Activated CD8-positive, alpha-beta T cell treated with anti-CD3 and anti-CD28 coated beads for 36 hours (primary cell): Measurements from ENCODE around the gene VDR. TPM values are rescaled to one million over a fixed set of nuclear protein-coding genes. Genes with fewer than 3 reads are reported as not detected.

Source experiments
- ATAC-seq: fragments of 200-7000 bp; cut with Tn5 transposase; one replicate; pipeline ENCODE4 v1.10.0; 2021; ENCODE audit warnings: mild to moderate bottlenecking, moderate library complexity
- CTCF ChIA-PET: fragments of 350-600 bp; sonication (Branson Sonifier 250); formaldehyde crosslinking; loops from one replicate; lab custom pipeline; 2021; ENCODE audit warnings: antibody characterized with exemption; lab: Charles Lee
- POLR2A ChIA-PET: fragments of 350-600 bp; sonication (Branson Sonifier 250); formaldehyde crosslinking; loops from one replicate; lab custom pipeline; 2021; ENCODE audit warnings: antibody characterized with exemption; lab: Charles Lee
- DNase-seq: peaks from one replicate; pipeline ENCODE4 v3.0.0-alpha.2; 2020
- H3K27ac Mint-ChIP-seq: one replicate; pipeline ENCODE4 v1.8.0; 2021; ENCODE audit warnings: mild to moderate bottlenecking, mixed read lengths
- H3K27me3 Mint-ChIP-seq: one replicate; pipeline ENCODE4 v1.8.0; 2021; ENCODE audit warnings: mixed read lengths
- H3K36me3 Mint-ChIP-seq: one replicate; pipeline ENCODE4 v1.8.0; 2021; ENCODE audit warnings: low read depth, mixed read lengths
- H3K4me1 Mint-ChIP-seq: one replicate; pipeline ENCODE4 v1.8.0; 2021; ENCODE audit warnings: low read depth, mixed read lengths
- H3K4me3 Mint-ChIP-seq: one replicate; pipeline ENCODE4 v1.8.0; 2021; ENCODE audit warnings: mild to moderate bottlenecking, moderate library complexity, mixed read lengths
- H3K9me3 Mint-ChIP-seq: one replicate; pipeline ENCODE4 v1.8.0; 2021; ENCODE audit warnings: mixed read lengths
- CTCF ChIP-seq: fragments of 200-600 bp; IDR thresholded peaks from one replicate; pipeline ENCODE4 v1.8.0; 2022; ENCODE audit warnings: antibody characterized with exemption, mild to moderate bottlenecking
- intact Hi-C: fragments of 100-400 bp; cut with micrococcal nuclease; formaldehyde crosslinking; loops from one replicate; pipeline ENCODE4 v1.10.0; 2022
- total RNA-seq, 2 experiments: library from RNA; stranded (reverse); gene quantifications; one replicate each; pipeline ENCODE4 v1.2.3, GENCODE V29; 2021

The VDR gene
- total RNA-seq, 2 experiments from 2014 or later: 84.6 to 86.4 TPM

- CTCF ChIA-PET: no interaction called here
- H3K27ac Mint-ChIP-seq: no peak overlapping the region
- intact Hi-C loops: no loop called here
- POLR2A ChIA-PET: interaction anchor here (1.2 kb wide), 1 partner anchor 25 kb away, joined by 5 read pairs; no protein-coding TSS in a partner anchor
- H3K36me3 Mint-ChIP-seq: no peaks in the 10 kb centered on the region
- peaks cover 4% of the 10 kb centered on the region for H3K9me3 Mint-ChIP-seq
- no peak for TF ChIP-seq CTCF
- no peak overlapping the region for H3K4me3 Mint-ChIP-seq
- peaks cover 5% of the 10 kb centered on the region for H3K4me1 Mint-ChIP-seq
- peaks cover 30% of the 10 kb centered on the region for H3K27me3 Mint-ChIP-seq
- no peak for DNase-seq
- no peak for ATAC-seq
Observed at GRCh38 chr12:47909839-47910465, 5.2 kb upstream of the VDR start.

GRCh38 chr12:47908738-47909137 is 3.9 kb upstream of the VDR start:
- DNase-seq (no peak), ATAC-seq (no peak)
- POLR2A ChIA-PET: no interaction called here
- no peak for TF ChIP-seq CTCF
- Mint-ChIP-seq H3K4me1 (peaks cover 7% of the 10 kb centered on the region), H3K27ac (no peak overlapping the region), H3K9me3 (no peaks in the 10 kb centered on the region), H3K27me3 (peaks cover 25% of the 10 kb centered on the region), H3K36me3 (peaks cover under 1% of the 10 kb centered on the region), H3K4me3 (no peak overlapping the region)
- intact Hi-C loops: no loop called here
- CTCF ChIA-PET: no interaction called here

- Mint-ChIP-seq H3K4me1 (peaks cover 14% of the 10 kb centered on the region), H3K27ac (no peak overlapping the region), H3K9me3 (no peaks in the 10 kb centered on the region), H3K27me3 (peaks cover 24% of the 10 kb centered on the region), H3K36me3 (peaks cover 9% of the 10 kb centered on the region), H3K4me3 (no peak overlapping the region)
- POLR2A ChIA-PET: interaction anchor here (0.6 kb wide), 1 partner anchor 210 kb away, joined by 3 read pairs; no protein-coding TSS in a partner anchor
- DNase-seq (no peak), ATAC-seq (no peak)
- CTCF ChIA-PET: no interaction called here
- intact Hi-C loops: no loop called here
- TF ChIP-seq CTCF: no peak
Observed at GRCh38 chr12:47907851-47908454, 3.2 kb upstream of the VDR start.

- peaks cover 51% of the 10 kb centered on the region for H3K4me1 Mint-ChIP-seq
- POLR2A ChIA-PET: interaction anchor here (0.7 to 3.7 kb wide), 10 partner anchors 8 to 86 kb away, joined by 3 to 57 read pairs (median 6); no protein-coding TSS in a partner anchor
- H3K4me3 Mint-ChIP-seq: peak overlapping the region; percentile 95
- peaks cover 43% of the 10 kb centered on the region for H3K36me3 Mint-ChIP-seq
- H3K27ac Mint-ChIP-seq: peak overlapping the region; percentile 94
- intact Hi-C loops: no loop called here
- no peaks in the 10 kb centered on the region for H3K9me3 Mint-ChIP-seq
- CTCF ChIA-PET: interaction anchor here (0.6 to 6.2 kb wide), 26 partner anchors 9 to 294 kb away, joined by 3 to 37 read pairs (median 4); partner anchors contain the start of gene TMEM106C
- H3K27me3 Mint-ChIP-seq: peaks cover 20% of the 10 kb centered on the region
- ATAC-seq (peak; percentile 67), DNase-seq (peak; percentile 81)
- TF ChIP-seq CTCF: peak; percentile 1
Observed at GRCh38 chr12:47903927-47904712, 674 bp downstream of the VDR start.
